Stimulated activated naive CD4-positive, alpha-beta T cell (primary cell): Measurements from ENCODE around the gene MYO16.

Experiments
- DNase-seq, 6 experiments: peaks; one replicate each; lab custom pipeline; 2025; lab: John Stamatoyannopoulos, UW

MYO16 gene

GRCh38 chr13:108933061-108933460, 303.6 kb downstream of the MYO16 start:
- DNase-seq: no peak

DNA sequence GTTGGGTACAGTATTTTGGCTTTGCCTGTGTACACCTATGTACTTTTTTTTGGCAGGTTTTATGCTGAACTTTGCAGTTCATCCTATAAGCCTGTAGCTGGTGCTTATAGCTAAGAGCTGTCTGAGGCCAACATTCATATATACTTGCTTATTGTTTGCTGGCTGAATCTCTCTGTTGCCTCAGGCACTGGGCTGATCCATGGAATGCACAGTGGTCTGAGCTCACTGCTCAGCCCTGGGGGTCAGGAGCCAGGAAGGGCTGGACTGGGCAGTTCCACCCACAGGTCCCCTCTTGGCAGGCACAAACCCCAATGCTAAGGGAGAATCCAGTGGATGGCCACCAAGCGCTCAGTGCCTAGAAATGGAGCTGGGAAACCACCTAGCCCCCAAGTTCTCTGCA, 308.7 kb downstream of the MYO16 start:
- no peak for DNase-seq

- no peak for DNase-seq
These were observed 310.7 kb downstream of the MYO16 start for GRCh38 chr13:108940121-108940520.

DNA sequence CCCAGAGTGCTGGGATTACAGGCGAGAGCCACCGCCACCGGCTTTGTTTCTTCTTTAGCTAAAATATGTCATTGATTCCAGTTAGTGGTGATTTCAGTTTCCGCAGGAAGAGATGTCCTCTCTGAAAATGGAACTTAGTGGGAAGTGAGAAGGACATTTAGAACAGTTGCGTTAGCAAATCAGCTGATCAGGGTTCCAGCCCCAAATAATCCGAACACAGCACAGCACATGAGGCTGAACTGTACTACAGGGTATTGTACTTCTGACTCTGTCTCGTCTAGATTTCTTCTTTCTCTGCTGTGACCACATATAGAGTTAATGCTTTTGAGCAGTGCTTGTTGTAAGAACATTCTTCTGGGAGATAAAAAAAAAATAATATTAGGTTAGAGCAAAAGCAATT, 314.4 kb downstream of the MYO16 start:
- DNase-seq: no peak

- no peak for DNase-seq
These were observed 315.3 kb downstream of the MYO16 start for GRCh38 chr13:108944760-108945159.

DNA sequence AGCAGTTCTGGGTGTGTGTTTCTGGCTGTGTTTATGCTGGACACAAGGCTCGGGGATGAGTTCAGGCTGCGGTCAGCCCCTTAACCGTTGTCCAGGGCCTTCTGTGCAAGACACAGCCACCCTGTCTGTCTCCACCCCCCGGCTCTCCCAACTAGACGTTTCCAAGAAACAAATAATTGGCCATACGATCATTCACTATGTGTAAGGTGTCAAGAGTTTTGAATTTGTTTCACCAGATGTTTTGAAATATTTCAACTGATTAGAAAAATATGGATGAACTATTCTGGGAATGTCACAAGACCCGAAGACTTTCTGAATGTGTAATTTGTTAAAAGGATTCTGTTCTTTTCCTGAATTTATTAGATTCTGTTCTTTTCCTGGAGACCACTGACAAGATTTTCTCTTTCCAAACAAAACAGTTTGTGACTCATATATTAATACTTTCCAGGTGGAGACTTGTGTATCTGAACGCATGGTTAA, 318.2 kb downstream of the MYO16 start:
- DNase-seq: no peak

- no peak for DNase-seq
These were observed 318.9 kb downstream of the MYO16 start for GRCh38 chr13:108948251-108948671.

DNA sequence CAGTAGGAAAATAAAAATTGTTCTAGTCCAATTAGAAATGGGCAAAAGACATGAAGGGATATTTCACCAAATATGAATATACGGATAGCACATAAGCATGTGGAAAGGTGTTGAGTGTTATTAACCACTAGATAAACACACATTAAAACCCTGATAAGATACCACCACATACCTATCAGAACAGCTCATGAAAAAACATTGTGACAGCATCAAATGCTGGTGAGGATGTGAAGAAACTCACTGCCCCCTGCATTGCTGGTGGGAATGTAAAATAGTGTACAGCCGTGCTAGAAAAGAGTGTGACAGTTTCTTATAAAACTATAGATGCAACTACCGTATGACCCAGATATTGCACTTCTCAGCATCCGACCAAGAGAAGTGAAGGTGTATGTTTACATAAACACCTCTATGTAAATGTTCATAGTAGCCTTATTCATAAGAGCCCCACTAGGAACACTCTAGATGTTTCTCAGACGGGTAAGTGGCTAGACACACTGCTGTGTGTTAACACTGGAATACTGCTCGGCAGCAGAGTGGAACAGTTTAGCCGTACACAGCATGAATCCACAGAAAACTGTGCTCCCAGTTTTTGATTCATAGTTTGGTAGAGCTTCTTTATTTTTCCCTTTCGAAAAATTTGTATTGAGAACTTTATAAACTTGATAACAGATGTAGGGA, 321.1 kb downstream of the MYO16 start:
- no peak for DNase-seq

GRCh38 chr13:108955741-108956140, 326.3 kb downstream of the MYO16 start:
- no peak for DNase-seq

DNA sequence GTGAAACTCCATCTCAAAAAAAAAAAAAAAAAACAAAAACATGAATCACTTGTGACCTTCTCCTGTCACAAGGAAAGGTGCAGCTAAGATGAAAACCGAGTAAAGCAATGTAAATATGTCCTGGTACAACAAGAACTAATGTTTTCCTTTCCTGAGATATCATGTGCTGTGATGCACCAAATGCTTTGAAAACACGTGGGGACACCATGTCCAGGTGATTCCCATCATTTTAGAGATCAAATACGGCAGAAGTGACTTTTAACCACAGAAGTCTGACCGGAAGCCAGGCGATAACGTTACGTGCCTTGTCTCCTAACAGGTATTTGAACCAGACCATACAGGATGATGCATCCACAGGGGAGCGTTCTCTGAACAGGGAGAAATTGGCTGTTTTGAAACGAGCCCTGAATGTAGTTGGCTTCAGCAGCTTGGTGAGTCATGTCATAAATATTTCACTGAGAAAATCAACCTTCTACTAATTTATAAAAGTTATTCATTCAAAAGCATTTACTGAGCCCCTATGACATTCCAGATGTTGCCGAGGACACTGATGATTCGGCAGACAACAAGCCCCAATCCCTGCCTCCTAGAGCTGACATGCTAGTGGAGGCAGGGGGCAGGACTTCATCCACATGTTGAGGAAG, 328.1 kb downstream of the MYO16 start:
- no peak for DNase-seq

DNA sequence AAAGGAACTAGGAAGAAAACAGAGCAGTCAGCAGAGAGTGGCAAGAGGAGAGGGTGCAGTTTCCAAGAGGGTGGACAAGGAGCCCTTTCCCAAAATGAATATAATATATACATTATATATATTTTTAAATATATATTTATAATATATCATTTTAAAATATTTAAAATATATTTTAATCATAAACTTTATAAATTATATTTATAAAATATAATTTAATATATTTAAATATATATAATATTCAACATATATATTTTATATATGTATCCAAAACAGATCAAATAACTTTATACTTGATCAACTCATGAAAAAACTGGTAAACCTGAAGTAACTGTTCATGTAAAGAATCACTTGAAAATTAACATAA, 328.6 kb downstream of the MYO16 start:
- DNase-seq: no peak

GRCh38 chr13:108959234-108959633, 329.8 kb downstream of the MYO16 start:
- DNase-seq: no peak

DNA sequence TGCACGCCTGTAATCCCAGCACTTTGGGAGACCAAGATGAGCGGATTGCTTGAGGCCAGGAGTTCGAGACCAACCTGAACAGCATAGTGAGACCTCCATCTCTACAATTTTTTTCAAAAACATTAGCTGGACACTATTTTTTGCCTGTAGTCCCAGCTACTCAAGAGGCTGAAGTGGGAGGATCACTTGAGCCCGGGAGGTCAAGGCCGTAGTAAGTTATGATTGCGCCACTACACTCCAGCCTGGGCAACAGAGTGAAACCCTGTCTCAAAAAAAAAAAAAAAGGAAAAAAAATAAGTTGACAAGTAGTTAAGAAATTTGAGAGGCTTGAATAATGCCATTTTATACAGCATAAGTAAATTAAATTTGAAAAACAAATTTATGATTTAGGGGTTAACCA, 330.6 kb downstream of the MYO16 start:
- DNase-seq: no peak

DNA sequence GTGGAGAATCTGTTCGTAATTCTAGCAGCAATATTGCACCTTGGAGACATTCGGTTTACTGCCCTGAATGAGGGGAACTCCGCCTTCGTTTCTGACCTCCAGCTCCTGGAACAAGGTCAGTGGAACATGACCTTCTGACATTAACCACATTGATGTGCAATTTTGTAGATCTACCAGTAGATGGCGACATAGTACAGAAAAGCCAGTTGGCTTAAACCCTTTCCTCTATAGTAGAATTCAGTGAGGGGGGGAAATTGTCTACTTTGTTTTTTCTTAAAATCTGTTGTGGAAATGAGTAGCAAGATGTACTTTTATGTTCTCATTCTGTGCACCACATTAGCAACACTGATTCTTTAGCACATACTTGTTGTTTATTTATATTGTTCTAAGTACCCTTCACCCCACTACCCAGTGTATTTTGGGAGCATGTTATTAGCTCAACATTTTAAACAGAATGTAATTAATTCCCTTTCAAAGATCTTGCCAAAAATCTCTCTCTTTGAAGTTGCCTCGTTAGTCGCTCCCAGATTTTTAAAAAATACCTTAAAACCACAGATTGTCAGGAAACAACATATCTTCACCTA, 332.2 kb downstream of the MYO16 start:
- peak in 3 of 6 experiments; percentile 15 to 63 (median 54) for DNase-seq

DNA sequence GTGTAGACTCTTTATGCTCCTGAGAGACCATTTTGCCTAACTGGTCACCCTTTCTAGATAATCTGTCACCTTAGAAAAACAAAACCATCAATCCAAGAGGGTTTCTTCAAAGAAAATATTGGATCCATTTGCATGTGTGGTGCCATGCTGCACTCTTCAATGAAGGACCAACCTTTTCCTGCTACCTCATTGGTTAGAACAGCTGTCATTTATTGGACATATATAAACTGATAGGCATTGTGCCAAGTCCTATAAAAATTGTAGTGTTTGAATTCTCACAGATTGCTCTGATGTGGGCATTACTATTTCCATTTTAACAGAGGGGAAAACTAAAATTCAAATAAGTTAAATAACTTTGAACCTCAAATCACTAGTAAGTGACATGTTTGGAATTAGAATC, 333.2 kb downstream of the MYO16 start:
- DNase-seq: no peak

- no peak for DNase-seq
These were observed 333.9 kb downstream of the MYO16 start for GRCh38 chr13:108963276-108963810.

DNA sequence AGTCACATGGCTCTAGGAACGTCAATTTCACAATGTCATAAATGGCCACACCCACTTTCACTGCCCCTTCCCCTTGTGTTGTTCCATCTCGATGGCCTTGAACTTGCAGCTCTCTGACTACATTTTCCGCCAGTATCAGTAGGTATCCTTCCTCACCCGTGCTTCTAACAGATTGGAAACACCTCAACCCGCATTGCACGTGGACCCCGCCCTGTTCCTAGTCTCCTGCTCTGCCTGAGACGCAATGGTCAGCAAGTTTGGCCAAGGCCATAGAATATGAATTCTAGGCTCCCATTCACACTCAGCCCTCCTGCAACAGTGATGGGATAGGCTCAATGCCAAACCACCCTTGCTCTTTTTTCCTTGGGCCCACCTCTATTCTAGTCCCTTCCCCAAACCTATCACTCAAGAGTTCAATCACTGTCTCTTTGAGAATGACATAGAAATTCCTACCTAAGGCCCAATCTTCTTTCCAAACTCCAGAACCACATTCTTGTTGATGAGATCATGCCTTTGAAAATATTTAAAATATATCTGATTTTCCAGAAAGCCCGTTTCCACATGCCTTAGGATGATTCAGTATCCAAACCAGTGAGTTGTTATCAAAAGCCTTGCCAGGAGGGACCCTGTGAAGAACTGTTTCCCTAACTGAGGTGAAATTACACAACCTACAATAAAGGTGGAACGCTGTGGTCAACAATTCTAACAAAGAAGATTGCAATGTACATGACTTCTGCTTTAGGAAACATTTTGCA, 334.6 kb downstream of the MYO16 start:
- DNase-seq: no peak

- DNase-seq: no peak
These were observed 335.2 kb downstream of the MYO16 start for GRCh38 chr13:108964606-108965005.

DNA sequence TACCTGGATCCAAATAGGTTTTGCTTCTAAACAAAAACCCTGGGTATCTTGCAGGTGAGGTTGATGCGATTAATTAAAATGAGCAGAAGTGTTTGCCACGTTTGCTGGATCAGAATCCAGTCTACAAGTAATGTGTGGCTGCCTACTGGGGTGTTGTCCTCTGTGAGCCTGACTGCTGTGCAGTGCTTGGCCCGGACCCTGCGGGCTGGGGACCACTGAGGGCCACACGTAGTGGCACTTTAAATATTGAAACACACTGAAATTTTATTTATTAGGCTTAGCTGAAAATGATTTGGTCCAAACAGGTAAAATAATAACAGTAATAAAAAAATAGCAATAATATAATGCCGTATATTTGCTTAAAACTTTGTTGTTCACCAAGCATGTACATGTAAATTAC, 338.0 kb downstream of the MYO16 start:
- no peak for DNase-seq

DNA sequence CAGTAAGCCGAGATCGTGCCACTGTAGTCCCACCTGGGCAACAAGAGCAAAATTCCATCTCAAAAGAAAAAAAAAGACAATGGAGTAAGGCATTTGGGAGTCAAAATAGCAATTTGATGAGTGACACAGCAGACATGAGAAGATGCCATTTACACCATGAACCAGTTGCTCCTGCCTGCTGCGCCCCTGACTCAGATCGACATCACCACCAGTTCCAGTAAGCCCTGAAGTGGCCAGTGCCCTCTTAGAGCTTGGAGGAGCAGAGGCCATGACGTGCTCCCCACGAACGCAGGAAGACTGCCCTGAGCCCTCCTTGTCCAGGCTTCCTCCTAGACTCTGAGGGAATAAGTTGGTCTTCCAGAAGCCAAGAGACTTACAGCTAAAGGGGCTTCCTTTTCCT, 339.2 kb downstream of the MYO16 start:
- no peak for DNase-seq

- DNase-seq: no peak
These were observed 345.3 kb downstream of the MYO16 start for GRCh38 chr13:108974686-108975085.

DNA sequence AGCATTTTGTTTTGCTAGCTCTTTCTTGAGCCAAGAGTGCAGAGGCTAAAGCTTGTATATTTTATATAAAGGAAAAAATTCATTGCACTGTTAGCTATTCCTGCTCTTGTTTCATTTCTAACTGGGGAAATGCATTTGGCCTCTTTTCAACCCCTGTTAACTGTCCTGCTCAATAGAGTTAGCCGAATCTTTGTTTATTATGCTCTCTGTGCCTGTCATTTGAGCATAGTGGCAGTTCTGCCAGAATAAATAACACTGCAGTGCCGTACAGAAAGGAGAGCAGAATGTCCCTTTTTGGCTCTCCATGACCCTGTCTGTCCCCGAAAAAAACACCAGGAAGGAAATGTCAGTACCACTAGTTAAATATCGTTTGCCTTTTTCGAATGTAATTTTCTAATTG, 350.8 kb downstream of the MYO16 start:
- DNase-seq: no peak
